Liver (tissue), 9 donors: Measurements from ENCODE around the gene SLN. TPM values are rescaled to one million over a fixed set of nuclear protein-coding genes. Genes with fewer than 3 reads are reported as not detected.

Source experiments
- DNase-seq: peaks from one replicate; pipeline ENCODE4 v3.0.0-alpha.2; 2017; ENCODE audit warnings: low spot score
- H3K27ac ChIP-seq, 2 donors: one replicate each; pipeline ENCODE4 v1.7.0; 2013; ENCODE audit warnings: inconsistent platforms in 2 of 2, low read length in 2 of 2, control low read depth in 1 of 2, low read depth in 1 of 2, mild to moderate bottlenecking in 1 of 2
- H3K27me3 ChIP-seq, 4 donors: one replicate each; pipeline versions ENCODE4 v1.6.1 to v1.7.0; 2013; ENCODE audit warnings: low read length in 3 of 4, inconsistent platforms in 1 of 4, mild to moderate bottlenecking in 1 of 4, moderate library complexity in 1 of 4; ENCODE audit not compliant: control insufficient read depth in 4 of 4, insufficient read depth in 4 of 4
- H3K36me3 ChIP-seq, 4 donors: one replicate each; pipeline versions ENCODE4 v1.6.1 to v1.7.0; 2013; ENCODE audit warnings: low read length in 3 of 4, mild to moderate bottlenecking in 3 of 4, low read depth in 1 of 4, moderate library complexity in 1 of 4; ENCODE audit not compliant: control insufficient read depth in 4 of 4, insufficient read depth in 3 of 4
- H3K4me1 ChIP-seq, 4 donors: one replicate each; pipeline versions ENCODE4 v1.6.1 to v1.7.0; 2013; ENCODE audit warnings: low read length in 3 of 4, mild to moderate bottlenecking in 3 of 4, moderate library complexity in 1 of 4; ENCODE audit not compliant: control insufficient read depth in 4 of 4, insufficient read depth in 4 of 4
- H3K4me3 ChIP-seq, 3 donors: one replicate each; pipeline versions ENCODE4 v1.6.1 to v1.7.0; 2013; ENCODE audit warnings: low read length in 3 of 3, control low read depth in 1 of 3, low read depth in 1 of 3, mild to moderate bottlenecking in 1 of 3
- H3K9ac ChIP-seq, 2 donors: one replicate each; pipeline ENCODE4 v1.7.0; 2013; ENCODE audit warnings: low read length in 2 of 2, mild to moderate bottlenecking in 2 of 2, moderate library complexity in 2 of 2, control low read depth in 1 of 2, low read depth in 1 of 2
- H3K9me3 ChIP-seq, 4 donors: one replicate each; pipeline versions ENCODE4 v1.6.1 to v1.7.0; 2013; ENCODE audit warnings: low read length in 3 of 4; ENCODE audit not compliant: control insufficient read depth in 4 of 4
- CTCF ChIP-seq: fragments of 150-350 bp; IDR thresholded peaks from 2 replicates; pipeline ENCODE4 v1.5.1; 2017; ENCODE audit warnings: improper control_type of control experiment, low read depth, low read length; ENCODE audit not compliant: missing input control
- EGR1 ChIP-seq, 2 donors: IDR thresholded peaks; 2 replicates each; pipeline ENCODE4 v1.6.1; 2016 to 2018; ENCODE audit warnings: antibody characterized with exemption in 2 of 2, low read depth in 2 of 2
- FOXA1 ChIP-seq: IDR thresholded peaks from 2 replicates; pipeline ENCODE4 v1.6.1; 2016; ENCODE audit warnings: antibody characterized with exemption
- FOXA2 ChIP-seq: IDR thresholded peaks from 2 replicates; pipeline ENCODE4 v1.6.1; 2016; ENCODE audit warnings: antibody characterized with exemption
- GABPA ChIP-seq, 2 donors: IDR thresholded peaks in 1 of 2; conservative IDR thresholded peaks in 1 of 2; 2 replicates each; pipeline ENCODE4 v1.6.1; 2016; ENCODE audit warnings: antibody characterized with exemption in 2 of 2, mild to moderate bottlenecking in 1 of 2, moderate library complexity in 1 of 2
- HNF4G ChIP-seq: IDR thresholded peaks from 2 replicates; pipeline ENCODE4 v1.6.1; 2016; ENCODE audit warnings: antibody characterized with exemption
- JUND ChIP-seq, 2 donors: IDR thresholded peaks; 2 replicates each; pipeline ENCODE4 v1.6.1; 2016; ENCODE audit warnings: antibody characterized with exemption in 2 of 2
- NR2F2 ChIP-seq: IDR thresholded peaks from 2 replicates; pipeline ENCODE4 v1.6.1; 2016; ENCODE audit warnings: antibody characterized with exemption
- RAD21 ChIP-seq, 2 donors: IDR thresholded peaks; 2 replicates each; pipeline ENCODE4 v1.6.1; 2016; ENCODE audit warnings: antibody characterized with exemption in 2 of 2, mild to moderate bottlenecking in 2 of 2
- REST ChIP-seq: IDR thresholded peaks from 2 replicates; pipeline ENCODE4 v1.6.1; 2016; ENCODE audit warnings: antibody characterized with exemption, mild to moderate bottlenecking
- RXRA ChIP-seq, 2 donors: IDR thresholded peaks; 2 replicates each; pipeline ENCODE4 v1.6.1; 2017 to 2018; ENCODE audit warnings: antibody characterized with exemption in 2 of 2, mild to moderate bottlenecking in 1 of 2
- SP1 ChIP-seq: IDR thresholded peaks from 2 replicates; pipeline ENCODE4 v1.6.1; 2018; ENCODE audit warnings: antibody characterized with exemption, mild to moderate bottlenecking
- TAF1 ChIP-seq: conservative IDR thresholded peaks from 2 replicates; pipeline ENCODE4 v1.6.1; 2016; ENCODE audit warnings: antibody characterized with exemption, mild to moderate bottlenecking
- YY1 ChIP-seq: IDR thresholded peaks from 2 replicates; pipeline ENCODE4 v1.6.1; 2016; ENCODE audit warnings: antibody characterized with exemption, mild to moderate bottlenecking
- WGBS: extraction: QIAGEN DNeasy Blood & Tissue Kit; methylation state at CpG from one replicate; pipeline ENCODE4 v1.1.7; 2013; 5-methylcytosine and 5-hydroxymethylcytosine counted together
- polyA plus RNA-seq, 2 donors: library from polyadenylated mRNA; stranded (reverse) in 1 of 2; unstranded in 1 of 2; fragments of 200-250 nt in 1 of 2; fragments of >200 nt in 1 of 2; fragmentation: Nextera tagmentation in 1 of 2; extraction: Ambion mirVana in 1 of 2; gene quantifications; one replicate each; pipeline versions ENCODE4 v1.2.1 to v1.2.3, GENCODE V29; 2013 to 2015
- total RNA-seq, 2 donors: library from RNA; depleted of rRNA; stranded (reverse); fragments of >200 nt; gene quantifications; one replicate each; pipeline ENCODE4 v1.2.3, GENCODE V29; 2014
- TF ChIP-seq, protein P1 (sequence below): IDR thresholded peaks from 2 replicates; pipeline ENCODE4 v1.6.1; 2016; ENCODE audit warnings: antibody characterized with exemption
- TF ChIP-seq, protein P2 (sequence below): IDR thresholded peaks from 2 replicates; pipeline ENCODE4 v1.6.1; 2016; ENCODE audit warnings: antibody characterized with exemption
- donor health status: healthy.
- donor health status: healthy.
- donor health status: healthy.
- donor health status: healthy.
- donor health status: healthy.

SLN gene
- total and polyA plus RNA-seq, 4 donors, result not detected

DNA sequence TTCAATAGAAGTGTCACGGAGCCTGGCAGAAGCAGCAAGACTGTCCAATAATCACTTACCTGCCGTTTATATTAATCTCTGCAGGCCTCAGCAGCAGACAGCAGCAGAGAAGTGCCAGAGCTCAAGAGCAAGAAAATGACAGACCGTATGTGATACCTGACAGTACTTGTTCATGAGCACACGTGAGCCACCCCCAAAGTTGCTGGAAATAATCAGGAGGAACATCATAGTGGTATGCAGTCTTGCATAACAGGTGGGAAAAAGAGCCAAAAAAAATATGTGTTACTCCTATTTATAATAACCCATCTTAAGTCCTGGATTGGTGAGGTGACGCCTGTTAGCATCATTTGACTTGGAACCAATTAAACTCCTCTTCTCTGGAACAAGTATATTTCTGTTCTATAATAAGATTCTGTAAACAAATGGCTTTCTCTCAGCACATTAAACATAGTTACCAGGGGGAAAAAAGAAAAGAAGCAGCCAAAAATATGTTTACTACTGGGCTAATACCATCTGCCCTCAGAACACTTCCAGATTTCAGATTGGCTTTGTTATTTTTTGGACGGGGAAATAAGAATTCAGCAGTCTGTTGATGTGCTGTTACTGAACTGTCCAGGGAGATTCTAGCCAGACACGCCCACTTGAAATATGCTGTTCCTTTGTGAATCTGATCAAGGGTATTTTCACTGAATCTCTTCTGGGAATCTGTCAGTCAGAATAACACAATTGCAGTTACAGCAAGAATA is 7.9 kb upstream of the SLN start (continued):
- TF ChIP-seq, protein P1, sequence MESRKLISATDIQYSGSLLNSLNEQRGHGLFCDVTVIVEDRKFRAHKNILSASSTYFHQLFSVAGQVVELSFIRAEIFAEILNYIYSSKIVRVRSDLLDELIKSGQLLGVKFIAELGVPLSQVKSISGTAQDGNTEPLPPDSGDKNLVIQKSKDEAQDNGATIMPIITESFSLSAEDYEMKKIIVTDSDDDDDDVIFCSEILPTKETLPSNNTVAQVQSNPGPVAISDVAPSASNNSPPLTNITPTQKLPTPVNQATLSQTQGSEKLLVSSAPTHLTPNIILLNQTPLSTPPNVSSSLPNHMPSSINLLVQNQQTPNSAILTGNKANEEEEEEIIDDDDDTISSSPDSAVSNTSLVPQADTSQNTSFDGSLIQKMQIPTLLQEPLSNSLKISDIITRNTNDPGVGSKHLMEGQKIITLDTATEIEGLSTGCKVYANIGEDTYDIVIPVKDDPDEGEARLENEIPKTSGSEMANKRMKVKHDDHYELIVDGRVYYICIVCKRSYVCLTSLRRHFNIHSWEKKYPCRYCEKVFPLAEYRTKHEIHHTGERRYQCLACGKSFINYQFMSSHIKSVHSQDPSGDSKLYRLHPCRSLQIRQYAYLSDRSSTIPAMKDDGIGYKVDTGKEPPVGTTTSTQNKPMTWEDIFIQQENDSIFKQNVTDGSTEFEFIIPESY, result no peak
- TF ChIP-seq YY1 (no peak), FOXA1 (no peak), HNF4G (no peak), FOXA2 (no peak), RXRA (IDR thresholded peaks at IDR 0.05) (no peak)

DNA sequence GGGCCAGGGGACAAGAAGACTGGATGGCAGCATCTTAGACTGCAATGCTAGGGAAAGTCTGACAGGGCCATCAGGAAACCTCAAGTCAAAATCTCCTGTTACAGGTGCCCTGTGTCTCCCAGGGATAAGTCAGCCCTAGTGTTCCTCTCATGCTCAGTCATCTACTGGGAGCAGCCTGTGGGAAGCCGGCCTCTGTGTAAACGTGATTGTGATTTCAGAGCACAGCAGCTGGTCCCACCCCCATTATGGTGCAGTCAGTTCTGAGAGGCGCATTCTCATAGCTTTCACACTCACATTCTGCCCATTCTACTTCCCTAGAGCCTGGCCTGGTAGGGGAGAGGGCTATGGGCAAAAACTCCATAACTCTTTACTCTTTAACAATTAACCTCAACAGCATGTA is 7.2 kb upstream of the SLN start:
- TF ChIP-seq REST, result no peak
- TF ChIP-seq NR2F2, result no peak
- TF ChIP-seq HNF4G, result no peak
- TF ChIP-seq RAD21 (IDR thresholded peaks at IDR 0.05), result no peak
- no peak for TF ChIP-seq FOXA1
- TF ChIP-seq GABPA (IDR thresholded peaks at IDR 0.05 in 1 of 2, conservative IDR thresholded peaks at IDR 0.05 in 1 of 2), result no peak
- TF ChIP-seq FOXA2, result no peak
- TF ChIP-seq TAF1, result no peak
- TF ChIP-seq RXRA (IDR thresholded peaks at IDR 0.05), result no peak
- TF ChIP-seq JUND (IDR thresholded peaks at IDR 0.05), result no peak
- TF ChIP-seq, protein P2, sequence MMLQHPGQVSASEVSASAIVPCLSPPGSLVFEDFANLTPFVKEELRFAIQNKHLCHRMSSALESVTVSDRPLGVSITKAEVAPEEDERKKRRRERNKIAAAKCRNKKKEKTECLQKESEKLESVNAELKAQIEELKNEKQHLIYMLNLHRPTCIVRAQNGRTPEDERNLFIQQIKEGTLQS, result no peak
- TF ChIP-seq CTCF, result no peak
- TF ChIP-seq EGR1 (IDR thresholded peaks at IDR 0.05; ENCODE audit: low read depth in 2 of 2), result no peak
- TF ChIP-seq, protein P1, result no peak
- no peak for TF ChIP-seq SP1
- Histone ChIP-seq H3K27me3 (peaks cover 0 to 9% (median 0%) of the 10 kb centered on the region in 4 donors), H3K27ac (no peak overlapping the region), H3K36me3 (no peaks in the 10 kb centered on the region), H3K9me3 (no peaks in the 10 kb centered on the region), H3K9ac (no peak overlapping the region), H3K4me3 (no peak overlapping the region), H3K4me1 (no peaks in the 10 kb centered on the region)
- WGBS, result 42% methylated on average over 3 of the region's 3 CpGs
- DNase-seq, result no peak
